ENCODE data around the gene C11orf42.
A peak's percentile ranks its signal among the peaks of the same experiment; 100 is the strongest.

C11orf42 gene, protein sequence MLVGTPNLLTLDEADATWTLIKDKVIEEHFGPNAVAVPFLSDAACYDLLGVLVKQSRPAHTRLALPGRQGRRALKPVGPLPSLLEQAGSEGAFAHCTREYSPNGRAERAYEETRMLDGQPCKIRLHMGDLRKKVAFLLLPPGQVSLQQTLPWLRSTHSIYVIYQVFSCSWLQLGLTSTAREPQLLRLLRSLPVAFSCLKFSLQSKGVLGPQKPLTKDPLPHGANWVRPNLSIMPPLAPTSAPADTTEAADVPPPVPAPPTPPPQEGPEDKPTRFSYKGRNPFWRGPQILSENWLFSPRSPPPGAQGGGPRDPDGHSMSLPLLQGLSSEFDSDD
- total RNA-seq: 0 reads per million in 3 experiments

- no peak for DNase-seq
These were observed at the start of gene C11orf42 for GRCh38 chr11:6205366-6205765. Gene C11orf42 (plus strand): TSS chr11:6205557. CDS start chr11:6205616, 59 bp downstream.

DNA sequence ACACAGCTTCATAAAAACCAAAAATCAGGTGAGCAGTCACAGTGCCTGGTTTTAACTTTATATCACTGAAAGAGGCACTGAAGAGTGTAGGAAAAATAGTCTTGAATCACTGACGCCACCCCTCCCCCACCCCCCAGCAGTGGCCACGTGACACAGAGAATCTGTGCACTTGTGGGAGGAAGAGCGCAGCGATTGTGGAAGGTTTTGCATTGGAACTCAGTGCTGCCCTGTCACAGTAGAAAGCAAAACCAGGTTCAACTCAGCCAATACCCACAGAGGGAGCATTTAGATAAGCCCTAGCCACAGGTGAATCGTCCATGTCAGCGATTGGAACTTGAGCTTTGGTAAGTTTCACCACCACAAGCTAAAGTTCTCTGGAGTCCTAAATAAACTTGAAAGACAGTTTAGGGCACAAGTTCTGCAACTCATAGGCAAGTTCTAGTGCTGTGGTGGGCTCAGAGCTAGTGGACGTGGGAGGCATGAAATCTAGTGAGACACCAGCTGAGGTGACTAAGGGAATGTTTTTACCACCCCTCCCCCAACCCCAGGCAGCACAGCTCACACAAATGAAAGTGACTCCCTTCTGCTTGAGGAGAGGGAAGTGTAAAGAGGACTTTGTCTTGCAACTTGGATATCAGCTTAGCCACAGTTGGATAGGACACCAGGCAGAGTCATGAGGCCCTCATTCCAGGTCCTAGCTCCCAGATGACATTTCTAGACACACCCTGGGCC, 48.6 kb upstream of the C11orf42 start:
- DNase-seq: no peak

DNA sequence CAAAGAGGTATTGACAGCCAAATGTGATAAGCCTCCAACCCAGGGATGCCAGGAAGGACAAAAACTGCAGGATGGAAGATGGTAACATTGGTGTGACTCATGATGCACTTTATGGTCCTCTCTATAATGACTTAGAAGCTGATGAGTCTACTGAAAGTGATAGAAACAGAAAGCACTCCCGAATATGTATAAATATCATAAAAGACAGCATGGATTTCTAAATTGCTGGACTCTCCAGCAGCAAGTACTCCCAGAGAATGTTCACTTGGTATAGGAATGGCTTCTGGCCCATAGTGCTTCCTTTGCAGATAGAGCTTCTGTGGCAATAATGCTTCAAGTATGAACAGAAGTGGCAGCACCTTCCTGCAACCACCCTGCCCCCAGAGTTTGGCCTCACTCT, 35.1 kb upstream of the C11orf42 start, which contains the start of gene OR52B2:
TSS of gene OR52B2 (minus strand) at position 101 of the 400 bp plus-strand sequence. CDS start at position 101, 0 bp downstream.
- DNase-seq: no peak

GRCh38 chr11:6175440-6175839, 29.9 kb upstream of the C11orf42 start:
- DNase-seq: no peak

GRCh38 chr11:6191742-6192141, 13.6 kb upstream of the C11orf42 start:
- no peak for DNase-seq

- no peak for DNase-seq
These were observed 11.2 kb upstream of the C11orf42 start for GRCh38 chr11:6194065-6194581.

DNA sequence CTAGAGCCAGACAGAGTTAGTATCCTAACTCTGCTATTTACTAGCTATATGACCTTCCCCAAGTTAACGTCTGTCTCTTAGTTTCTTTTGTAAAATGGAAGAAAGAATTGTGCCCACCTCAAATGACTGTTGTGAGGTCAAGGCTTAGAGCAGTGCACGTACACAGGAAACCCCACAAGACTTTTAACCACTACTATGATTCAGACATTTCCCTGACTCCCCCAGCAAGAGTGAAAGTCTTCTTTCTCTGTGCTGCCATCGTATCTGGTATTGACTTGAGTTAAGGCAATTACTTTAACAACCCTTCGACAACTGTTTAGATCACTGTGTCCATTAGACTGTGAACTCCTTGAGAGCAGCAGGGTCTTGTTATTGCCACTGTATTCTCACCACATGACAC, 9.0 kb upstream of the C11orf42 start:
- DNase-seq: no peak

DNA sequence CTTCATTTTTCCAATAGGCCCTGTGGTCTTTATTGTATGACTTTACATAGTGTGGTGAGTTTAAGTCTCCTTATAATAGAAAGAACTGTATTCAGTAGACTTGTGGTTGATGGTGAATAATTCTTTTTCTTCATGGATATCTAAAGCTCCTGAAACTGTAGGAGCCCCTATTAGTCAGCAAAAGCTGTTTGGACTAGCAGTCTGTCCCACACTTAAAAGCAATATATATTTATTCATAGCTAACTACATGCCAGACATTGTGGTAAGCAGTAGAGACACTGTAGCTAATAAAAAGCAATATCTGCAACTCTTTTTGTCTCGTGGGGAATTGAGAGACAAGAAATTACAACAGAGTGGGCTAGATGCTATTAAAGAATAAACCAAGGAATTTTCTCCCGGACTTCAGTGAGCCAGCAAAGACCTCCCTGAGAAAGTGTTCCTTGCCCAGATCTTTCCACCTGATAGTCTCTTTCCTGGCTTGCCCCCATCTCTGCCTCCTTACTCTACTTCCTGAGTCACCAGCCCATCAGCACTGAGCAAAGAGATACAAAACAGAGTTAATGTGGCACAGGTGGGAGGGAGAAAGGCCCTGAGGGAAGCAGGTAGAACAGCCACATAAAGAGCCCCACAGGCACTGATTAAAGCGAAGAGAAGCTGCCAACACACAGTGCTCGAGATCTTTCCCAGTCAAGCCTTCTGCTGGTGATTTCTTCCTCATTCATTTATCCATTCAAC, 7.7 kb upstream of the C11orf42 start:
- DNase-seq: no peak

- DNase-seq: no peak
These were observed 6.1 kb upstream of the C11orf42 start, which contains the start of gene OR52W1 for GRCh38 chr11:6199174-6199810. Gene OR52W1 (plus strand): TSS chr11:6199224. CDS start chr11:6199224, 0 bp downstream.

DNA sequence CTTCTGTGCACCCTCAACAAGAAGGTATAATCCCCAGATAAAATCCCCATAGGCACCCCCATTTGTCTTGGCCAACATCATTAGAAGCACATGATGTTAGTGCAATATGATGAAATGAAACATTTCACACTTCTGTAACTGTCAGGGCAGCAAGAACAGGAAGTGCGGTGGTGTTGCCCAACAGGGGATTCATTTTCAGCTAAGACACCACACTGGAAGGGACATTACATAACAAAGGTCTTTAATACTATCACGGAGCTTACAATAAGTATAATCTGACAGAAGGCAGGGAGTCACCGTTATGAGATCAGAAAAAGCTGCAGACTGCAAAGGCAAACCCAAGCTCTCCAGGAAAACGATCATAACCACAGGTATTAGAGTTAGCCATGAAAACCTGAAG, 4.4 kb upstream of the C11orf42 start:
- DNase-seq: no peak

DNA sequence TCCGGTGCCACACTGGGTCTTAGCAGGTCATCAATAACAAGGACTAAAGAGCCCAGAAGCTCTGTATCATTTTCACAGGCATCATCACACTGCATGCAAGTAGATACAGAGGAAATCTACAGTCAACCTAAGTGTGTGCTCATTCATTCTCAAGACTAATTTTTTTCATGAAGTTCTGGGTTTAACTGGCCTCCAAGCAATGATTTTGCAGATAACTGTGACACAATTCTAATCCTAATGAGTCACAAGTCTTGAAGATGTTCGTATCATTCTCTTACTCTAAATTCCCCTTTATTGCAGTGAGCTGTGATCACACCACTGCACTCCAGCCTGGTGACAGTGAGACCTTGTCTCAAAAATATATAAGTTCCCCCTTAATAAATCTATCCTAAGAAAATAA, 3.9 kb upstream of the C11orf42 start:
- DNase-seq: no peak

DNA sequence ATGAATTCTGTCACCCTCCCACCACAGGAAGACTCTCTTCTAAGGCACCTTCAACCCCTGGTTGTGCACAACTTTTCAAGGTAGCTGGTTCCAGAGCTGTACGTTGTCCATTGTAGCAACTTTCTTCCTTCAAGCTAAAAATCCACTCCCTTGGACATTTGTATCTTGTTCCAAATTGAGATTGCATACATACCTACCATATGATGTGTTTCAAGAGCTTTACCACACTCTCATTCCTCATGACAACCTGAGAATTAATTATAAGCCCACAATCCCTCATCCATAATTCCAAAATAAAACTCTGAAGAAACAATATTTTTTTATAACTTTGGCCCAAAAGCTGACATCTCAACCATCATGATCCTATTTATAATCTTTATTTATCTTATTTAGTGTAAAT, 3.3 kb upstream of the C11orf42 start:
- DNase-seq: no peak

DNA sequence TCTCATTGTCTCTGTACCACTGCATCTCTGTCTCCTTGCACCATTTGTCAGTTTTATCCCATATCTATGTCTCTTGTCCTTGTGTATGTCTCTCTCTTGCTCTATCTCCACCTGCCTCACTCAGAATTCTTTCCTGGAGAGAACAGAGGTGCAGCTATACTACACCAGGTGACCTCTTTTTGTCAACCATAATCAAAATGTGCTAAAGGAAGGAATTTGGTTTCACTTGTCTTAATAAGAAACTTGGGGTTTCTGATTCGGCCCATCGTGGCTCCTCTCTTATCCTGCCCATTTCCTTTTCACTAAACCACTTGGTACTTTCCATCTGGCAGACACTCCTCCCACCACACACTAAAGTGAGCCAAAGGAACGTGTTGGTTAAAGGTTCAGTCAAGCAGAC, 2.0 kb upstream of the C11orf42 start:
- DNase-seq: peak; percentile 14

DNA sequence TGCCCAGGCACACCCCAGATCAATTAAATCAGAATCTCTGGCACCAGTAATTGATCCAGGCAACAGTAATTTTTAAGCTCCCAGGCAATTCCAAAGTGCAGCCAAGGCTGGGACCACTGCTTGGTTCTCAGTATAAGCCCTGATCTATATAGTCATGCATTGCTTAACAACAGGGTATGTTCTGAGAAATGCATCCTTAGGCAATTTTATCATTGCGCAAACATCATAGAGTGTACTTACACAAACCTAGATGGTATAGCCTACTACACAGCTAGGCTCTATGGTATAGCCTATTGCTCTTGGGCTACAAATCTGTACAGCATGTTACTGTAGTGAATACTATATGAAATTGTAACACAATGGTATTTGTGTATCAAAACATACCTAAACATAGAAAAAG, 651 bp upstream of the C11orf42 start:
- DNase-seq: no peak

DNA sequence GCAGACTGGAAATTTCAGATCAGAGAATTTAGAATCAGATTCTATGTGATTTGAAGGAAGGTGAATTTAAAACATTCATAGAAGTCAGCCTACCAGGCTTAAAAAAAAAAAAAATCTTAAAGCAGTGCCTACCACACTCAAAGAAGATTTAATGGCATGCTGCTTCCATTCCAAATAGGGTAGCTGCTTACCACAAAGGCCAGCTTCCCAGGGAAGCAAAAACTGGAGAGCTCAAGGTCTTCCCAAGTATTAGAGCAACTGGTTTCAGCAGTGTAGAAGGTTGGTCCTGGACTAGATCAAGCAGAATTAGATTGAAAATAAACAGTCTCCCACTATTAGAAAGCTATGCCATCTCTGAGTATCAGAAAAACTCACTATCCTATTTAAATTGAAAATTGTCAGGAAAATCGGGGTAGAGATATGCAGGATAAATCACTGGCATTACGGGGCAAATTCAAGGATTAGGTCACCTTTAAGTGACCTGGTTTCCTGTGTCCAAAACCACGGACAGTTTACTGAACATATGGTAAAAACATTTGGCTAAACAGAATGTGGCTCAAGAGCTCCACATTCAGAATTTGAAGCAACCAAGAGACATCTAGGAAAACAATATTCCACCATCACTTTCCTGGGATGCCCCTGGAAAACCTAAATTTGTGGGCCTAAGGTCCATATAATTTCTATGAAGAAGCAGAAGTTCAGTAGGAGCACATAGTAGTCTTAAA, 1.3 kb downstream of the C11orf42 start:
- DNase-seq: no peak

DNA sequence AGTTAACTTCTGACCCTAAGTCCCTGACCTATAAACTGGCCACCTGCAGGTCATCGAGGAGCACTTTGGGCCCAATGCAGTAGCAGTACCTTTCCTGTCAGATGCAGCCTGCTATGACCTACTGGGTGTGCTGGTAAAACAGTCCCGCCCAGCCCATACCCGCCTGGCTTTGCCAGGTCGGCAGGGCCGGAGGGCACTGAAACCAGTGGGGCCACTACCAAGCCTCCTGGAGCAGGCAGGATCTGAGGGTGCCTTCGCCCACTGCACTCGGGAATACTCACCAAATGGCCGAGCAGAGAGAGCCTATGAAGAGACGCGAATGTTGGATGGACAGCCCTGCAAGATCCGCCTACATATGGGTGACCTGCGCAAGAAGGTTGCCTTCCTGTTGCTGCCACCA, 4.4 kb downstream of the C11orf42 start:
- DNase-seq: no peak

GRCh38 chr11:6210274-6210955, 5.1 kb downstream of the C11orf42 start:
- DNase-seq: no peak

DNA sequence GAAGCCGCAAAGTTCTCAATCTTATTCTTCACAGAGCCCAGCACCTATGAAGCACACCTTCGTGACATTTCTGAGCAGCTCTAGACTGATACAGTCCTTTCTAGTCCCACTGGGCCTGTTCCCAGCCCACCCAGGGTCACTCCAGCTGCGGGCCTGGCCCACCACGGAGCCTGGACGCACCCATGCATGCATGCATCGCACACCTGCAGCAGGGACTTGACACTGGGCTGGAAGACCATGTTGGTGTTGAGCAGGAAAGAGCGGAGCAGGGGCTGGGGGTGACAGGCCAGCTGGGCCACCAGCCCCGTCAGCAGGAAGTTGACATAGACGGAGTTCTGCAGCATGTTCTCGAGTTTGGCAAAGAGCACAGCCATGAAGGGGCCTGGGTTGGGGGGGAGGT, 9.2 kb downstream of the C11orf42 start:
- no peak for DNase-seq

DNA sequence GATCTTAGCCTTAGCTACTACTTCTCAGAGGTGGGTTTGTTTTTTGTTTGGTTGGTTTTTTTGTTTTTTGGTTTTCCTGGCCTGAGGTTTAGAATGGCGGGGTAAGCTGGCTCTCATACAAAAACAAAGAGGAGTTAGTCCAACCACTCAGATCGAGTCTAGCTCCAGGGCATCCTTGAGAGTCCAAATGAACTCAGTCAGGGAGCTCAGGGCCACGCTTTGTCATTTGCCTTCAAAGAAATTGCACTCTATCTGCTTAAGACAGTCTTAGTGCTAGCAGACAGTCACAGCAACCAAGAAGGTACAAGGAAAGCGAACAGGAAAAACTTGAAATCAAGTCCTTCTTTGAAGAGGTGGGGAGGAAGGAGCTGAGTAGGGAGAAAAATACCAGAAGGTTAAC, 11.1 kb downstream of the C11orf42 start:
- no peak for DNase-seq

DNA sequence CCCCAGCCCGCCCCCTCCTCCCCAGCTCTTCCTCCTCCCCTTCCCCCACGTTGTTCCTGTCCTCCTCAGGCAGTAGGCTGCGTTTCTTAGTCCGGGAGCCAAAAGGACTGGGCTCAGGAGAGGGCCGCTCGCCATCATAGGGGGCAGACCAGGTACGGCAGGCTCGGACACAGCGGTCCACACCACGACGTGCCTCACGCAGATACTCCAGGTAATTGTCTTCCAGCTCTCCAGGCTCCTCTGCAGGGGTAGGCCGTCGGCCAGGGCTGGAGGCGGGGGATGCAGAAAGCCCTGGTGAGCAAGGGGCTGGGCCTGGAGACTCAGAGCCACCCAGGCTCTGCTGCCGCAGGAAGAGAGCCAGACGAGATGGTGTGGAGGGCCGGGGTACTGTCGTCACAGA, 12.4 kb downstream of the C11orf42 start:
- DNase-seq: no peak

- DNase-seq: no peak
These were observed 14.0 kb downstream of the C11orf42 start for GRCh38 chr11:6219359-6219758.

Data from central memory CD4-positive, alpha-beta T cell (primary cell).